ENCODE measurements around the gene TCERG1L. TPM values are rescaled to one million over a fixed set of nuclear protein-coding genes. Genes with fewer than 3 reads are reported as not detected.

TCERG1L gene
- total and polyA plus RNA-seq, 9 of the 15 experiments (the other 6 are each of a cell fraction or from before 2014, with no cell fraction given) = not detected

- H3K36me3 ChIP-seq (ENCODE audit: control insufficient read depth, insufficient read depth, low read length) = no peaks in the 10 kb centered on the region
- in situ Hi-C loops (cut with MboI) = no loop called here
- H3K9me3 ChIP-seq (replicated peaks; ENCODE audit: control insufficient read depth, insufficient read depth, low read depth, low read length) = no peaks in the 10 kb centered on the region
- TF ChIP-seq FOXJ3 (CRISPR knock-in tag; IDR thresholded peaks at IDR 0.05) = no peak
- TF ChIP-seq NCOA6 (IDR thresholded peaks at IDR 0.05) = no peak
- H3K27me3 ChIP-seq (ENCODE audit: control insufficient read depth in 2 of 2, insufficient read depth in 2 of 2, low read length in 2 of 2) = peaks cover 0 to 2% of the 10 kb centered on the region in 2 experiments; a peak in 1 of 5 replicates
- H4K20me1 ChIP-seq (replicated peaks; ENCODE audit: control insufficient read depth, insufficient read depth, low read length) = no peaks in the 10 kb centered on the region
- DNase-seq (ENCODE audit: extremely low read depth in 1 of 4, low spot score in 3 of 4) (no peak), FAIRE-seq (no peak), ATAC-seq (no peak)
- ChIA-PET POLR2A (no interaction called here), CTCF (ENCODE audit: low intra/inter-chr PET ratio) (no interaction called here)
- H3K4me1 ChIP-seq (replicated peaks in 1 of 2; ENCODE audit: control insufficient read depth in 2 of 2, insufficient read depth in 2 of 2, low read length in 2 of 2) = no peaks in the 10 kb centered on the region
- H3K4me2 ChIP-seq (ENCODE audit: insufficient read depth, low read length) = no peak overlapping the region
- H3K9ac ChIP-seq (ENCODE audit: insufficient read depth in 1 of 2, low read depth in 2 of 2, low read length in 2 of 2) = no peak overlapping the region
- WGBS (ENCODE audit: insufficient coverage, low coverage, missing lambda C conversion rate) = 0% methylated on average over 7 of the region's 10 CpGs
- H3K27ac ChIP-seq (ENCODE audit: extremely low read depth, low read depth, low read length) = no peak overlapping the region
- intact Hi-C loops (cut with micrococcal nuclease) = no loop called here
- H3K79me2 ChIP-seq (ENCODE audit: control insufficient read depth, insufficient read depth, low read length) = no peaks in the 10 kb centered on the region
- no peaks in the 10 kb centered on the region for H3K9me1 ChIP-seq (ENCODE audit: control insufficient read depth, insufficient read depth, low read length)
- no peak overlapping the region for H3K4me3 ChIP-seq
- no TSS peak for BruUV-seq (replicated peaks)
- no peak overlapping the region for H2AFZ ChIP-seq (ENCODE audit: low read depth, low read length)
Observed at GRCh38 chr10:131125511-131126225, 185.9 kb downstream of the TCERG1L start.

GRCh38 chr10:131124945-131125344 is 186.6 kb downstream of the TCERG1L start:
- no peaks in the 10 kb centered on the region for H3K79me2 ChIP-seq (ENCODE audit: control insufficient read depth, insufficient read depth, low read length)
- no peaks in the 10 kb centered on the region for H3K4me1 ChIP-seq (replicated peaks in 1 of 2; ENCODE audit: control insufficient read depth in 2 of 2, insufficient read depth in 2 of 2, low read length in 2 of 2)
- DNase-seq (ENCODE audit: extremely low read depth in 1 of 4, low spot score in 3 of 4) (no peak), ATAC-seq (no peak), FAIRE-seq (no peak)
- no peak overlapping the region for H3K9ac ChIP-seq (ENCODE audit: insufficient read depth in 1 of 2, low read depth in 2 of 2, low read length in 2 of 2)
- in situ Hi-C loops (cut with MboI) = no loop called here
- no TSS peak for BruUV-seq (replicated peaks)
- ChIA-PET POLR2A (no interaction called here), CTCF (ENCODE audit: low intra/inter-chr PET ratio) (no interaction called here)
- H2AFZ ChIP-seq (ENCODE audit: low read depth, low read length) = no peak overlapping the region
- H4K20me1 ChIP-seq (replicated peaks; ENCODE audit: control insufficient read depth, insufficient read depth, low read length) = no peaks in the 10 kb centered on the region
- H3K4me3 ChIP-seq = no peak overlapping the region
- no peaks in the 10 kb centered on the region for H3K9me1 ChIP-seq (ENCODE audit: control insufficient read depth, insufficient read depth, low read length)
- intact Hi-C loops (cut with micrococcal nuclease) = no loop called here
- H3K4me2 ChIP-seq (ENCODE audit: insufficient read depth, low read length) = no peak overlapping the region
- peaks cover 0 to 2% of the 10 kb centered on the region in 2 experiments; a peak in 2 of 5 replicates for H3K27me3 ChIP-seq (ENCODE audit: control insufficient read depth in 2 of 2, insufficient read depth in 2 of 2, low read length in 2 of 2)
- no peaks in the 10 kb centered on the region for H3K36me3 ChIP-seq (ENCODE audit: control insufficient read depth, insufficient read depth, low read length)
- H3K27ac ChIP-seq (ENCODE audit: extremely low read depth, low read depth, low read length) = no peak overlapping the region
- H3K9me3 ChIP-seq (replicated peaks; ENCODE audit: control insufficient read depth, insufficient read depth, low read depth, low read length) = no peaks in the 10 kb centered on the region
- TF ChIP-seq POLR2A (conservative IDR thresholded peaks at IDR 0.05) = no peak
- TF ChIP-seq PRPF4 (IDR thresholded peaks at IDR 0.05; ENCODE audit: insufficient read depth, low read depth, low read length, poor library complexity, severe bottlenecking) = no peak
- TF ChIP-seq ZNF212 (CRISPR knock-in tag; IDR thresholded peaks at IDR 0.05) = no peak
- TF ChIP-seq POLR2G (IDR thresholded peaks at IDR 0.05; ENCODE audit: low read depth, low read length) = no peak
- TF ChIP-seq ZNF507 (tag; conservative IDR thresholded peaks at IDR 0.05) = no peak
- no peak for TF ChIP-seq ATF7 (IDR thresholded peaks at IDR 0.05)
- no peak for TF ChIP-seq ZFP36 (IDR thresholded peaks at IDR 0.05; ENCODE audit: low read depth, low read length, partially characterized antibody)
- no peak for TF ChIP-seq HBP1 (CRISPR knock-in tag; IDR thresholded peaks at IDR 0.05)
- no peak for TF ChIP-seq ZBTB11 (CRISPR knock-in tag; IDR thresholded peaks at IDR 0.05)
- TF ChIP-seq TGIF2 (CRISPR knock-in tag; IDR thresholded peaks at IDR 0.05) = no peak
